ENCODE results near the gene GNA12.

Gene GNA12

GRCh38 chr7:2863461-2864066, 19.5 kb upstream of the GNA12 start:
- TF ChIP-seq REST (IDR thresholded peaks at IDR 0.05; ENCODE audit: insufficient read depth in 1 of 2, low read depth in 2 of 2, low read length in 2 of 2) (peak in 1 of 2 experiments; percentile 59; a peak in 1 of 4 replicates), SIN3A (IDR thresholded peaks at IDR 0.05; ENCODE audit: borderline replicate concordance, insufficient read depth, low read length) (no peak), TAF1 (IDR thresholded peaks at IDR 0.05; ENCODE audit: borderline replicate concordance, insufficient read depth, low read length) (peak; percentile 77; the same call in 1 of the 2 replicates), POLR2AphosphoS5 (IDR thresholded peaks at IDR 0.05; ENCODE audit: low read depth, low read length) (peak; percentile 78), FOXP2 (optimal IDR thresholded peaks at IDR 0.05; ENCODE audit: borderline replicate concordance, extremely low read depth, extremely low read length, insufficient read depth) (peak; percentile 97)

GRCh38 chr7:2862831-2863361, 18.8 kb upstream of the GNA12 start:
- no peak for TF ChIP-seq SIN3A (IDR thresholded peaks at IDR 0.05; ENCODE audit: borderline replicate concordance, insufficient read depth, low read length)
- no peak for TF ChIP-seq POLR2AphosphoS5 (IDR thresholded peaks at IDR 0.05; ENCODE audit: low read depth, low read length)
- TF ChIP-seq REST (IDR thresholded peaks at IDR 0.05; ENCODE audit: insufficient read depth in 1 of 2, low read depth in 2 of 2, low read length in 2 of 2) = no peak
- no peak for TF ChIP-seq FOXP2 (optimal IDR thresholded peaks at IDR 0.05; ENCODE audit: borderline replicate concordance, extremely low read depth, extremely low read length, insufficient read depth)
- no peak for TF ChIP-seq TAF1 (IDR thresholded peaks at IDR 0.05; ENCODE audit: borderline replicate concordance, insufficient read depth, low read length)

GRCh38 chr7:2861509-2861908, 17.4 kb upstream of the GNA12 start:
- TF ChIP-seq SIN3A (IDR thresholded peaks at IDR 0.05; ENCODE audit: borderline replicate concordance, insufficient read depth, low read length) (no peak), POLR2AphosphoS5 (IDR thresholded peaks at IDR 0.05; ENCODE audit: low read depth, low read length) (no peak), FOXP2 (optimal IDR thresholded peaks at IDR 0.05; ENCODE audit: borderline replicate concordance, extremely low read depth, extremely low read length, insufficient read depth) (no peak), TAF1 (IDR thresholded peaks at IDR 0.05; ENCODE audit: borderline replicate concordance, insufficient read depth, low read length) (no peak), REST (IDR thresholded peaks at IDR 0.05; ENCODE audit: insufficient read depth in 1 of 2, low read depth in 2 of 2, low read length in 2 of 2) (no peak)

GRCh38 chr7:2860627-2861133, 16.6 kb upstream of the GNA12 start:
- TF ChIP-seq TAF1 (IDR thresholded peaks at IDR 0.05; ENCODE audit: borderline replicate concordance, insufficient read depth, low read length) = no peak
- TF ChIP-seq REST (IDR thresholded peaks at IDR 0.05; ENCODE audit: insufficient read depth in 1 of 2, low read depth in 2 of 2, low read length in 2 of 2) = no peak
- no peak for TF ChIP-seq SIN3A (IDR thresholded peaks at IDR 0.05; ENCODE audit: borderline replicate concordance, insufficient read depth, low read length)
- no peak for TF ChIP-seq FOXP2 (optimal IDR thresholded peaks at IDR 0.05; ENCODE audit: borderline replicate concordance, extremely low read depth, extremely low read length, insufficient read depth)
- TF ChIP-seq POLR2AphosphoS5 (IDR thresholded peaks at IDR 0.05; ENCODE audit: low read depth, low read length) = no peak

Data from PFSK-1 (cell line).